DMS153 (cell line): ENCODE results near the gene CLIC1.
"Not testable (repeated sequence)": the region's sequence is repeated elsewhere in the genome, so short reads cannot be mapped to it uniquely, and the experiment has no call there.

Source experiments
- DNase-seq: peaks from one replicate; lab custom pipeline; 2025; lab: John Stamatoyannopoulos, UW

The CLIC1 gene

DNA sequence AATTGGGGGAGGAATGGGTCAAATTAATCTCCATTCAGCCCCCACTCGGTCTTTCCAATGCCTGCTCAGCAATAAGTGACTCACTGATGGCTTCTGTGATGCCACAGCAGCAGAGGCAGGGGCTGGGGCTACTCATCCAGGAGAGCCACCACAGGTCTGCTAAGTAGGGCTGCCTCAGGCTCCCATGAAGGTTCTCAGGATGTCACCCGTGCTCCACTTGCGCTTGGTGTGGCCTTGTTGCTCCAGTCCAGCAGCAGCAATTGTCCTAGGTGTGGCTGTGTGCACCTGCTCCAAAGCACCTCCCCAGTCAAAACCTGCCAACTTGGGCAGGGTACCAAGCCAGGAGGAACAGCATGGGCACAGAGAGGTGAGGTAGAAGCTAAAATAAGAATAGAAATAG, 14.2 kb downstream of the CLIC1 start:
- DNase-seq, result no peak

DNA sequence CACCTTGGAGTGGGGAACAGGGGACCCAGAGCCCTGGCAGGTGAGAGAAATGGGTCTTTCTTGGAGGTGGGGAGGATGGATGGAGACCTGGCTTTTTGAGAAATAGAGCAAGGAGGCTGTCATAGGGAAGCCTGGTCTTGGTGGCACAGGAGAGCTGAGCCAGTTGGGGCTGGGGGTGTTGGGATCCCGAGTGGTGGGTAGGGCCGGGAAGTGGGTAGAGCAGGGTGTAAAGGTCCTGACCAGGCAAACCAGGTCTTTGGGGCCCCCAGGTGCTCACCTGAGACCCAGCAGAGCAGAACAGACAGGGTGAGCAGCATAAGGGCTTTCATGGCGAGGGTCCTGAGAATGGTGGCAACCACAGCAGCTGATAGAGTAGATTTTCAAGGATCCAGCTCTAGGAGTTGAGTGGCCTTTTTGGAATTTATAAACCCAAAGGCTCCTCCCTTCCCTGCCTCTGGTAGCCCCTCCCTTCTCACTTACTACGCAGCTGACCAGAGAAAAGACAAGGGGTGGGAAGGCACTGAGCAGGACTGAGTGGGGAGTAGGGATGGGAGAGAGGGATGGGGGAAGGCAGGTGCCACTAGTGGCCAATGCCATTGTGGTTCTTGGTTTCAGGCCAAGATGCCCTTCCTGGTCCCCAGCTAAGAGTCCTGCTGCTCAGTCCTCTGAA, 14.8 kb downstream of the CLIC1 start, which contains the start of gene LY6G6C:
Gene LY6G6C, minus strand, starts transcription at position 396 of the 670 bp plus-strand sequence. Its CDS starts 67 bp downstream, at position 329.
- no peak for DNase-seq

DNA sequence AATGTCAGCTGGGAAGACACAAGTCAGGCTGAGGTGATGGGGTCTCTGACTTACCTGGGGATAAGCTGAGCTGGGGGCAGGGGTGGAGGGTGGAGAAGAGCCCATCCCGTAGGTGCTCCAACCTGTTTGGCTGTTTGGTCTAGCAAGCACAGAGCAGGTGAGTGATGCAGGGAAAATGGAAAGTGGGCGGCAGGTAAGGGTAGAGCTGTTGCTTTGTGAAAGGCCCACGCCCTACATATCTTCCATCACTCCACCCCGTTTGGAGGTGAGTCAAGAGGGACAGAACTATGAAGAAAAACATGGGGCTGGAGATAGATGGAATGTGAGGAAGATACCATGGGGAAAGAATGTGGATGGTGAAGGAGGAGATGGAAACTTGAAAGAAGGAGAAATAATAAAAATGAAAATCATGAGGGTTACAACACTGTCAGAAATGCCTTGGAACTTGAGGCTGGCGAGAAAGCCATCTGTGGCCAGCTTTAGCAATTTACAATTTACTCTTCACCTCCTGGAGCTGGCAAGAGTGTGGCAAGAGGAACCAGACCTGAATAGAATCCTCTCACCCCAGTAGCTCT, 16.0 kb downstream of the CLIC1 start:
- DNase-seq, result no peak

DNA sequence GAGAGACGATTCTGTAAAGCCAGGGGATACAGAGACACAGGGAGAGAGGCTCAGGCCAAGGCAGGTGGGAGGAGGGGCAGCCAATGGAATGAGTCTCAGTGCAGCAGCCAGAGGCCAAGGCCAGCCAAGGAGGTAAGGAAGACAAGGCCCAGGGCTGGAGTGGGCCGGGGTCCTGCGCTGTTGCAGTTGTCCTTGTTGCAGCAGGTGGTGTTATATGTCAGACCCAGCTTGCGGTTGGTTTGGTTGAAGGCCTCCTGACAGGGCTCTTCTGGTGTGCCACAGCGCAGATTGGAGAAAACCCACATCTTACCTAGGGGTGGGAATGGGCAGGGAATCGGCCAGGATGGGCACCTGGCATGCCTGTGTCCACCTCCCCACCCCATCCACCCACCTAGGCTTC, 17.3 kb downstream of the CLIC1 start:
- no peak for DNase-seq

- DNase-seq, result peak; percentile 75
Measured at GRCh38 chr6:31718265-31718664, 18.1 kb downstream of the CLIC1 start.

DNA sequence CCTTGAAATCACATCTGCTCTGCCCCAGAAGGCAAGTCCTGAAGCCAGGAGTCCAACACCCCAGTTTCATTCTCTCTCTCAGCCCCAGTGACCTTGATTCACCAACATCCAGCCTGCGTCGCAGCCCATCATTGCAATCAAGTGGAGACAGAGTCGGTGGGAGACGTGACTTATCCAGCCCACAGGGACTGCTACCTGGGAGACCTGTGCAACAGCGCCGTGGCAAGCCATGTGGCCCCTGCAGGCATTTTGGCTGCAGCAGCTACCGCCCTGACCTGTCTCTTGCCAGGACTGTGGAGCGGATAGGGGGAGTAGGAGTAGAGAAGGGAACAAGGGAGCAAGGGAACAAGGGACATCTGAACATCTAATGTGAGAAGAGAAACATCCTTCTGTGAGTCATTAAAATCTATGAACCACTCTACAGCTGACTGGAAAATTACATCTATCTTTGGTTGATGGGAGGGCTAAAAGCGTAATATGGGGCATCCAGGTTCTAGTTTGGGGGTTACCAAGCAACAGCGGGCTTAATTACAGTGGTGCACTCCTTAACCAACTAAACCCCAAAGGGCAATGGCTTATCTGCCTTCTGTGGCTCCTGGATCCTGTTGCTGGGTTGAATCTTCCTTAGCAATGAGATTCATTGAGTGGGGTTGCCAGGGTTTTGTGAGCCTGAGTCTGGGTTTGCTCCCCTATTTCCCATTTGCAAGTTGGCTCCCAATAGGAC, 18.7 kb downstream of the CLIC1 start:
- DNase-seq, result no peak

GRCh38 chr6:31715022-31715958, 21.0 kb downstream of the CLIC1 start, which contains the start of gene LY6G6D:
LY6G6D (plus strand) TSS chr6:31715348; CDS start chr6:31715356, 8 bp downstream.
- no peak for DNase-seq

DNA sequence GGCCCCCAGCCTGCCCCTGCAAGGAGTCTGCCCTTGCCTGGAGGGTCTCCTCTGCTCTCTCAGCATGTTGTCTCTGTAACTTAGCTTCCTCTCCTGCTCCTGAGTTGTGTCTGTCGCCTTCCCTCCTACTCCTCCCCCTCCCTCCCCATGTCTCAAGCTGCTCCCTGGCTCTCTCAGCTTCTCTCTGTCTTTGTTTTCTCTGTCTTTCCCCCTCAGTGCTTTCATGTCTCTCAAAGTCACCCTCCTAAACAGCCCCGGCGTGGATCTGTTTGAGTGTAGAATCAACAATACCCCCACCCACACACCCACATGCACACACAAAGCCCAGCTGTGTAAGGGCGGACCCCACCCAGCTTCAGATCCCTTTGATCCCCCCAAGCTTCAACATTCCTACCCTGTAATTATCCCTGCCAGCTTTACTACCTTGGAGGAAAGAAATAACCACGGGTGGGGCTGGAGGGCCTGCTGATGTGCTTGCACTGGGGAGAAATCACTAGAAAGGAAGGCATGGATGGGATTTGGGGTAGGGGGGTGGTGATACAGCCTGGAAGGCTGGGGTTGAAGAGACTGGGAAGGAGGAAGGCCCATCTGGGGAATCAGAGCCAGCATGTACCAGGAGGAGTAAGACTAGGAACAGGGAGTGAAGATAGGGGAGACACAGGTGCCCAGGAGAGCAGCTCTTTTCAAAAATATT, 22.2 kb downstream of the CLIC1 start:
- no peak for DNase-seq

GRCh38 chr6:31713465-31713864, 22.9 kb downstream of the CLIC1 start:
- DNase-seq, result no peak

- peak; percentile 13 for DNase-seq
Measured at GRCh38 chr6:31712296-31712695, 24.0 kb downstream of the CLIC1 start.

DNA sequence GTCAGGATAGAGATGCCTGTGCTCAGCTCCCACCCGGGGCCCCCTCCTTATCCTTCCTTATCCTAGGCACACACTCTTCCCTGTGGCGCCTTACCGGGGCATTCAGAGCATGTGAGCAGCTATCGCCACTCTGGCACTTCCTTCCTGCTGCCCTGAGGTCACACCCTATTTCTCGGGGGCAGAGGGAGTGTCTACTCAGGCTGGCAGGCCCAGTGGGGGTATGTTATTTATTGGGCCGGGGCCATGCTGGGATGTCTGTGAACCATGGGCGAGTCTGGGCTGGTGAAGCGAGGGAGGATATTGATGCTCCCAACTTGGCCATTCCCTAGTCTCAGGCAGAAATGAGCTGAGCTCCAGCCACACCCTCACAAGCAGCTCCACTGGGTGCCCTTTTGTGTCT, 25.1 kb downstream of the CLIC1 start:
- DNase-seq, result no peak

GRCh38 chr6:31710523-31711219, 25.7 kb downstream of the CLIC1 start:
- DNase-seq, result no peak

GRCh38 chr6:31709157-31709556, 27.2 kb downstream of the CLIC1 start:
- not testable (repeated sequence) for DNase-seq

DNA sequence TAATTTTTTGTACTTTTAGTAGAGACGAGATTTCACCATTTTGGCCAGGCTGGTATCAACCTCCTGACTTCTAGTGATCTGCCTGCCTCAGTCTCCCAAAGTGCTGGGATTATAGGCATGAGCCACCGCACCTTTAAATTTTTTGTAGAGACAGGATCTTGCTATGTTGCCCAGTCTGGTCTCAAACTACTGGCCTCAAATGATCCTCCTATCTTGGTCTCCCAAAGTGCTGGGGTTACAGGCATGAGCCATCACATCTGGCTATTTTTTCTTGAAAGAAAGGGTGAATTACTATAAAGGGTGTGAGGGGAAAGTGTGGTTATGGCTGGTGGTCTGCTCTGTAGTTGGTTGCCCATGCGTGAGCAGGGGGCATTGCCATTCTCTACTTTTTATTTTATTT, 28.1 kb downstream of the CLIC1 start:
- DNase-seq, result no peak

DNA sequence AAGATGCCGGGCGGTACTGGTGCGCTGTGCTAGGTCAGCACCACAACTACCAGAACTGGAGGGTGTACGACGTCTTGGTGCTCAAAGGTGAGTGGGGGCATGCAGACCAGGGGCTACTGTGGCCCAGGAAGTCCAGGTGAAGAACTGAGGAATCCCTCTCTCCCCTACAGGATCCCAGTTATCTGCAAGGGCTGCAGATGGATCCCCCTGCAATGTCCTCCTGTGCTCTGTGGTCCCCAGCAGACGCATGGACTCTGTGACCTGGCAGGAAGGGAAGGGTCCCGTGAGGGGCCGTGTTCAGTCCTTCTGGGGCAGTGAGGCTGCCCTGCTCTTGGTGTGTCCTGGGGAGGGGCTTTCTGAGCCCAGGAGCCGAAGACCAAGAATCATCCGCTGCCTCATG, 28.6 kb downstream of the CLIC1 start:
- no peak for DNase-seq

- no peak for DNase-seq
Measured at GRCh38 chr6:31706599-31706998, 29.7 kb downstream of the CLIC1 start, which contains the start of gene LY6G6F. LY6G6F (plus strand) TSS chr6:31706866; CDS start chr6:31706907, 41 bp downstream.

DNA sequence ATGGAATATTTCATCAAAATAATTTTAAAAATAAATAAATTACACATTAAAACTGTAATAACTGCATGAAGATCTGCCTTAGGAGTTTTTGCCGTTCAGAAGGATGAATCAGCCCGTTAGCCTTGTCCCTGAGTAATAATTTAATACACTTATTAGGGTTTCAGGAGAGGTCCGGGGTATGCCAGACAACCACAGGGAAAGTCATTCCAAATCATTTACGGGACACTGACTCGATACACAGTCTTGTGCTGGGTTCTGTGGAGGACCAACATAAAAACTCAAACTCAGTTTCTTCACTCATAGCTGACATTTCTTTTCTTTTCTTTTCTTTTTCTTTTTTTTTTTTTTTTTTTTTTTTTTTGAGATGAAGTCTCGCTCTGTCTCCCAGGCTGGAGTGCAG, 30.4 kb downstream of the CLIC1 start:
- DNase-seq, result no peak

DNA sequence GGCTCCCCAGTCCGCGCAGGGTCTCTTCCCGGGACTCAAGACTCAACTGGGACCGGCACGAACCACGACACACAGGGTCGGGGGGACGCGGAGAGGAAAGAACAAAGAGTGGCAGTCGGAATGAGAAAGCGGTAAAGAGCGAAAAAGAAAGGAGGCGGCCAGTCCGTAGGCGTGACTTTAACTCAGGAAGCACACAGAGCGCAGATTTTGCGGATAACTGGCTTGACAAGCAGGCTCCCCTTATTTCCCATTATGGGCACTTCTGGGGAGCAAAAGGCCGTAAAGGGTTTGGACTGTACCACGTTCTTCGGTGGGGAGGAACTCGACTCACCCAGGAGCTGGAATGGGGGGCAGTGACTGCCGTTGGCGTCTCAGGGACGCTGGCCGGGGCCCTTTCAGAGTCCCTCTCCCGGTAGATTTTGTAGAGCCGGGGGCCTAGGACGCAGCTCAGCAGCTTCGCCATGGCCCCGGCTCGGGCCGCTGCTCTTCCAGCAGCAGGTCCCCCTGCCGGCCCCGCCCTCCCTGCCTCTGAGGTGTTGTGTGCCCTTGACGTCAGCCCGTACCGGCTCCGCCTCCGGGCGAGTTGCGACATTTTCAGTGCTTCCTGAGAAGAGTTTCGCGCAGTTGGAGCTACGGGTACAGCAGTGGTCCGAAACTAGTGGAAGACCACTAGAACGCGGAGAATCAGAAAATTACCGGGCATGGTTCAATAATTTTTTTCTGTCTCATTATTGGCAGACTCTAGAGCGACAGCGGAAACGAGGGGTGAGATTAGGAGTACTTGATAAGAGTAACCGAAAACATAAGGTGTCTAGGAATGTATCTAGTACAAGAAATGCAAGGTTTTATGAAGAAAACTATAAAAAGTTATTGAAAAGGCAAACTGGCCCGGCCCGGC, 33.3 kb downstream of the CLIC1 start, which contains the start of gene ABHD16A:
Gene ABHD16A, minus strand, starts transcription at position 506 of the 898 bp plus-strand sequence. Its CDS starts 43 bp downstream, at position 463.
- DNase-seq, result peak; percentile 92

DNA sequence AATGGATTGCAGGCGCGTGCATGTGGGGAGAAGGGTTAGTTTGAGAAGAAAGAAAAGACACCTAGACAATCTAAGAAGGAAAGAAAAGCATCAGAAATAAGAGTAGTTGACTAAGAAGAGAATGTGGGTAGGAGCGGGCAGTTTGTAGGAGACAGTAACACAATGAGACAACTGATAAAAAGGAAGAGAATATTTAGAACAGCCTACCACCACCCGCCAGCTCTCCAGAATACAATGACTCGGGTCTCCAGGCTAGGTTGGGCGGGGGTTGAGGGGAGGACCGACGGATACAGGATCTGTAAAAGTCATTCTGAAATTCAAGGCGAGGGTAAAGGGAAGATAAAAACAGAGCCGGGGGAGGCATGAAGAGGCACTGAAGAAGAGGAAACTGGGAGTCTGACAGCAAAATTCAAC, 33.9 kb downstream of the CLIC1 start:
- no peak for DNase-seq
